GM12874 (cell line): ENCODE results near the gene PHF12.

Experiments
- TF ChIP-seq, protein P1 (sequence below): IDR thresholded peaks from 2 replicates; pipeline ENCODE4 v1.5.1; 2011; ENCODE audit warnings: low read depth, mild to moderate bottlenecking, control low read depth, low read length, moderate library complexity; ENCODE audit not compliant: insufficient read depth

PHF12 gene

GRCh38 chr17:28883967-28884702 is 67.2 kb downstream of the PHF12 start:
- TF ChIP-seq, protein P1, sequence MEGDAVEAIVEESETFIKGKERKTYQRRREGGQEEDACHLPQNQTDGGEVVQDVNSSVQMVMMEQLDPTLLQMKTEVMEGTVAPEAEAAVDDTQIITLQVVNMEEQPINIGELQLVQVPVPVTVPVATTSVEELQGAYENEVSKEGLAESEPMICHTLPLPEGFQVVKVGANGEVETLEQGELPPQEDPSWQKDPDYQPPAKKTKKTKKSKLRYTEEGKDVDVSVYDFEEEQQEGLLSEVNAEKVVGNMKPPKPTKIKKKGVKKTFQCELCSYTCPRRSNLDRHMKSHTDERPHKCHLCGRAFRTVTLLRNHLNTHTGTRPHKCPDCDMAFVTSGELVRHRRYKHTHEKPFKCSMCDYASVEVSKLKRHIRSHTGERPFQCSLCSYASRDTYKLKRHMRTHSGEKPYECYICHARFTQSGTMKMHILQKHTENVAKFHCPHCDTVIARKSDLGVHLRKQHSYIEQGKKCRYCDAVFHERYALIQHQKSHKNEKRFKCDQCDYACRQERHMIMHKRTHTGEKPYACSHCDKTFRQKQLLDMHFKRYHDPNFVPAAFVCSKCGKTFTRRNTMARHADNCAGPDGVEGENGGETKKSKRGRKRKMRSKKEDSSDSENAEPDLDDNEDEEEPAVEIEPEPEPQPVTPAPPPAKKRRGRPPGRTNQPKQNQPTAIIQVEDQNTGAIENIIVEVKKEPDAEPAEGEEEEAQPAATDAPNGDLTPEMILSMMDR: no peak

- TF ChIP-seq, protein P1: no peak
Observed at GRCh38 chr17:28882154-28882895, 69.0 kb downstream of the PHF12 start.

GRCh38 chr17:28881533-28882056 is 69.7 kb downstream of the PHF12 start:
- TF ChIP-seq, protein P1: no peak

DNA sequence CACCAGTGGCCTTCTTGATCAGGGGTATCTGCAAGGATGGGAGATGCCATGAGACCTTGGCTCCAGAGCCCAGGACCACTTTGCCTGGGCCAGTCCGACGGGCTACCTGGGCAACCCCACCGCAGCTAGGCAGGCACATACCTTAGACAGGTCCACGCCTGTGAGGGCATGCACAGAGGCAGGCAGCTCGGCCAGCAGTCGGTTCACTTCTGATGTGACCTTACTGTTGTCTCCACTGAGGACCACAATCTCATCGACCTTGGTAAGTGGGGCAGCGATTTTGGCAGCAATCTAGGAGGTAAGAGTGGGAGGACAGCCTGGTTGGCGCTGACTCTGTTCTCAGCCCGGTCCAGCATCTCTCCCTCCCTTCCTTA is 70.8 kb downstream of the PHF12 start:
- TF ChIP-seq, protein P1: no peak

GRCh38 chr17:28879886-28880571 is 71.3 kb downstream of the PHF12 start:
- TF ChIP-seq, protein P1: no peak

DNA sequence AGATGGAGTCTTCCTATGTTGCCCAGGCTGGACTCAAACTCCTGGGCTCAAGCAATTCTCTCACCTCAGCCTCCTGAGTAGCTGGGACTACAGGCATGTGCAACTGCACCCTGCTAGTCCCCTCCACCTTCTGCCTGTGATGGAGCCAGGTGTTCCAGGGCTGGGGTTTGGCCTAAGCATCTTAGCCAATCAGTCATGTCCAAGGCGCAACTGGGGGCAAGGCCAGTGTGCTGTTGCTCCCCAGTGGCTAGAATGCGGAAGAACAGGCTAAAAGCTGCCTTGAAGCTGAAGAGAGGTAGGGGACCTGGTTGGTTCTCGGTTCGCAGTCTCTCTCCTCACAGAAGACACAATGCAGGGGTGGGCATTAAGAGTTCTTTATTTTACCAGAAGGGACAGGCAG is 72.3 kb downstream of the PHF12 start:
- TF ChIP-seq, protein P1: peak; percentile 36; the same call in 1 of the 2 replicates
